Endothelial cell (in vitro differentiated cells): Measurements from ENCODE around the gene HOXC11. TPM values are rescaled to one million over a fixed set of nuclear protein-coding genes. Genes with fewer than 3 reads are reported as not detected.

ENCODE experiments used
- DNase-seq: peaks from one replicate; pipeline ENCODE4 v3.0.0; 2021; ENCODE audit warnings: low spot score
- H3K27ac Mint-ChIP-seq: one replicate; pipeline ENCODE4 v1.8.0; 2021; ENCODE audit warnings: mixed read lengths, inconsistent platforms; ENCODE audit not compliant: unreplicated experiment
- H3K27me3 Mint-ChIP-seq: one replicate; pipeline ENCODE4 v1.8.0; 2021; ENCODE audit warnings: mild to moderate bottlenecking, moderate library complexity, mixed read lengths, inconsistent platforms; ENCODE audit not compliant: unreplicated experiment
- H3K36me3 Mint-ChIP-seq: one replicate; pipeline ENCODE4 v1.8.0; 2021; ENCODE audit warnings: mild to moderate bottlenecking, low read depth, mixed read lengths, inconsistent platforms; ENCODE audit not compliant: unreplicated experiment
- H3K4me1 Mint-ChIP-seq: one replicate; pipeline ENCODE4 v1.8.0; 2021; ENCODE audit warnings: mild to moderate bottlenecking, mixed read lengths, inconsistent platforms; ENCODE audit not compliant: unreplicated experiment
- H3K4me3 Mint-ChIP-seq: one replicate; pipeline ENCODE4 v1.8.0; 2021; ENCODE audit warnings: mild to moderate bottlenecking, mixed read lengths, inconsistent platforms; ENCODE audit not compliant: unreplicated experiment
- H3K9me3 Mint-ChIP-seq: one replicate; pipeline ENCODE4 v1.8.0; 2021; ENCODE audit warnings: mixed read lengths, inconsistent platforms; ENCODE audit not compliant: unreplicated experiment
- total RNA-seq: library from RNA; stranded (reverse); fragmentation: NEBNext Ultra II Directional; extraction: Animal tissue kit (Norgen Biotek cat#: 25700); gene quantifications from one replicate; pipeline ENCODE4 v1.2.1, GENCODE V29; 2021; ENCODE audit not compliant: unreplicated experiment
- TF ChIP-seq, protein P1 (sequence below): fragments of 200-600 bp; sonication (generic); IDR thresholded peaks from one replicate; pipeline ENCODE4 v1.5.0; 2021; ENCODE audit warnings: antibody characterized with exemption; ENCODE audit not compliant: unreplicated experiment

HOXC11 gene
- total RNA-seq, 1 donor from 2014 or later = 0.38 TPM

DNA sequence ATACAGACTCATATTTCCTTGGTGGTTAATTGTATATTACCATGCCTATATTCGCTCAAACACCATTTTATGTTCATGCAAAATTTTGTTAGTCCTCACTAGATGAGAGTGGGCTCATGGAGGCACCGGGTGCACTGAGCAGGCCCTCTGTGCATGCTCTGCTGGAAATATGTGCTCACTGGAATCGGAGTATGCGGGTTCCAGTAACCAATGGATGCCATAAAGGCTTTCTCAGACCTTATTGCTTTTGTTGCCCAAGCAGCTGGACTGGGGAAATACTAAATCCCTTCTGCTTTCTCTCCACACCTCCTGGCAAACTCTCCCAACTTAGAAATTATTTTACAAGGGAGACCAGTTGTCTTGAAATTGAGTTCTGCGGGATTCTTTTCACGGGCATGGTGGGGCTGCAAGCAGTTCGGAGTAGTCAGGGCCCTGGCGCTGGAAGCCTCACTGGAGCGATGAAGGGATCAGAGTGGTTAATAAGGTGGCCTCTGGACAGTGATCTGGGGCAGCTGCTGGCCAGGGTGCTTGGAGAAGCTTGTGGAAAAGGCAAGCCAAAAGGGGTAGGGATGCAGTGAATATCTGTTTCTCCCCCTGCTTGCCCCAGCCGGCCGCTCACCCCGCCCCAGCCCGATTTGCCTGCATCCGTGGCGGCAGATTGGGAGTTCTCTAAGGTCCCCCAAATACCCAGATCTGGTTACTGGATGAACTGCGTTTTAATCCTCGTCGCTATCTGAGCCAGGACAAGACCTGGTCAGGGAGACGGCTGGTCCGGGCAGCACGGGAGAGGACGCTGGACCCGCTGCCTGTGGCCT, 47.9 kb downstream of the HOXC11 start:
- no peak overlapping the region for H3K4me3 Mint-ChIP-seq
- H3K36me3 Mint-ChIP-seq = no peaks in the 10 kb centered on the region
- H3K27me3 Mint-ChIP-seq = peaks cover 38% of the 10 kb centered on the region
- H3K4me1 Mint-ChIP-seq = peaks cover 14% of the 10 kb centered on the region
- no peaks in the 10 kb centered on the region for H3K9me3 Mint-ChIP-seq
- no peak overlapping the region for H3K27ac Mint-ChIP-seq
- TF ChIP-seq, protein P1, sequence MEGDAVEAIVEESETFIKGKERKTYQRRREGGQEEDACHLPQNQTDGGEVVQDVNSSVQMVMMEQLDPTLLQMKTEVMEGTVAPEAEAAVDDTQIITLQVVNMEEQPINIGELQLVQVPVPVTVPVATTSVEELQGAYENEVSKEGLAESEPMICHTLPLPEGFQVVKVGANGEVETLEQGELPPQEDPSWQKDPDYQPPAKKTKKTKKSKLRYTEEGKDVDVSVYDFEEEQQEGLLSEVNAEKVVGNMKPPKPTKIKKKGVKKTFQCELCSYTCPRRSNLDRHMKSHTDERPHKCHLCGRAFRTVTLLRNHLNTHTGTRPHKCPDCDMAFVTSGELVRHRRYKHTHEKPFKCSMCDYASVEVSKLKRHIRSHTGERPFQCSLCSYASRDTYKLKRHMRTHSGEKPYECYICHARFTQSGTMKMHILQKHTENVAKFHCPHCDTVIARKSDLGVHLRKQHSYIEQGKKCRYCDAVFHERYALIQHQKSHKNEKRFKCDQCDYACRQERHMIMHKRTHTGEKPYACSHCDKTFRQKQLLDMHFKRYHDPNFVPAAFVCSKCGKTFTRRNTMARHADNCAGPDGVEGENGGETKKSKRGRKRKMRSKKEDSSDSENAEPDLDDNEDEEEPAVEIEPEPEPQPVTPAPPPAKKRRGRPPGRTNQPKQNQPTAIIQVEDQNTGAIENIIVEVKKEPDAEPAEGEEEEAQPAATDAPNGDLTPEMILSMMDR = no peak
- DNase-seq = no peak

DNA sequence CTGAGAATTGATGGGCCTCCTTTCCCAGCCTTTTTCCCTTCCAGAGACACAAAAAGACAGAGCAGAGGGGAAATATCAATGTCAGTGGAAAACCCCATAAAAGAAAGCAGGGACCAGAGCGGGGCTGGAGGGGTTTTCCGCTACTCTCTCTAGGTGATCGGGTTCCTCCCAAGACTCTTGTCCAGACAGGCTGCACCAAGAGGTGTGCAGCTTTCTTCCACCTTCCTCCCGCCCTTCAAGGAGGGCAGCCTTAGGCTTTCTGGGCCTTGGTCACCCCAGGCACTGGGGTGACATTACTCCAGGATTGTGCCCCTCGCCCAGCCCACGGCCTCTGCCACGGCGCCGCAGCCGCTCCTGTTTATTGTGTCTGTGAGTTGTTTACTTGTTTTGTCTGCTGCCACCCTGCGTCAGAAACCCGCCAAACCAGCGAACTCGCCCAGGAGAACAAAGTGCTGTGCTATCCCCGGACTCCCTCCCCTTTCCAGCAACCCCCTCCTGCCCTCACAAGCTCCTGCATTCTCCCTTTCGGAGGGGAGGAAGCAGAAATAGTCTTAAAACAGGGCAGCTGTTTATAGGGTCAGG, 48.6 kb downstream of the HOXC11 start:
- DNase-seq = peak; percentile 61
- H3K4me1 Mint-ChIP-seq = peaks cover 14% of the 10 kb centered on the region
- no peak overlapping the region for H3K4me3 Mint-ChIP-seq
- no peaks in the 10 kb centered on the region for H3K9me3 Mint-ChIP-seq
- H3K27ac Mint-ChIP-seq = no peak overlapping the region
- H3K36me3 Mint-ChIP-seq = no peaks in the 10 kb centered on the region
- TF ChIP-seq, protein P1 = no peak
- H3K27me3 Mint-ChIP-seq = peaks cover 43% of the 10 kb centered on the region

DNA sequence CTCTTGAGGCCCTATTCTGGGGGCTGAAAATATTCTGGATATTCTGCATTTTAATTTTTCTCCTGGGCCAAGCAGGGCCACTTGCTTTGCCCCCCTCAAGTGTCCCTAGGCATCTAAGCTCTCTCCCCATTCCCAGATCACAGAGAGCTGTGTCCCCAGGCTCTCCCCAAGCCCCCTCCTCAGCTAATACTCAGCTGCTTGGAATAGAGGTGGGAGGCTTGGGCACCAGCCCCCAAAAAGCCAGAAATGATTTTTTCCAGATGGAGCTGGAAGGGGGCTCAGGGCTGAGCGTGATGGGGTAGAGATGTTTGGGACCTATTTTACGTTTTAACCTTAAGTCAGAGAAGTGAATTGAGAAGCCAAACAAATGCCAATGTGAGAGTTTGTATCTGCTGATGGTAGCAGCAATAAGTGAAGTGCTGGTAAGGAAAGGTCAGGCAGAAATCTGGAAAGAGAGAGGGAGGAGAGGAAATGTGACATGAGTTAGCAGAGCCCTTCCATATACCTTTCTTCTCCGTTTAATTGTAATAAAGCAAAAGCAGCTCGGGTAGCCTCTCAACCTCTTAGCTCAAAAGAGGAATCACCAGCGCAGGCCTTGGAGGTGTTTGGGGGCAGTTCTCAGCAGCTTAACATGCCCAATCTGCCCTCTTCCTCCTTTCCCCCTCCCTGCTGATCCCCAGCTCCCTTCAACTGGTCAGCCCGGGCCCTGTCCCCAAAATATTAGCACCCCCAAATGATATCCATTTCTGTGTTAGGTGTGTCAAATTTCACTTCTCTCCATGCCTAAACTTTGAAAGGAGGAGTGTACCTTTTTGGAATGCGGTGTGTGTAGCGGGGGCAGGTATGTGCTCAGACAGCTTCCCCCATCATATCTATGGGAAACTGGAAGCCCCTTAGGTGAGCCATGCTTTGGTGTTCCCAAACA, 50.3 kb downstream of the HOXC11 start:
- Mint-ChIP-seq H3K27ac (no peak overlapping the region), H3K27me3 (peaks cover 49% of the 10 kb centered on the region), H3K36me3 (no peaks in the 10 kb centered on the region), H3K4me3 (no peak overlapping the region), H3K4me1 (peaks cover 17% of the 10 kb centered on the region), H3K9me3 (no peaks in the 10 kb centered on the region)
- no peak for DNase-seq
- TF ChIP-seq, protein P1 = no peak

DNA sequence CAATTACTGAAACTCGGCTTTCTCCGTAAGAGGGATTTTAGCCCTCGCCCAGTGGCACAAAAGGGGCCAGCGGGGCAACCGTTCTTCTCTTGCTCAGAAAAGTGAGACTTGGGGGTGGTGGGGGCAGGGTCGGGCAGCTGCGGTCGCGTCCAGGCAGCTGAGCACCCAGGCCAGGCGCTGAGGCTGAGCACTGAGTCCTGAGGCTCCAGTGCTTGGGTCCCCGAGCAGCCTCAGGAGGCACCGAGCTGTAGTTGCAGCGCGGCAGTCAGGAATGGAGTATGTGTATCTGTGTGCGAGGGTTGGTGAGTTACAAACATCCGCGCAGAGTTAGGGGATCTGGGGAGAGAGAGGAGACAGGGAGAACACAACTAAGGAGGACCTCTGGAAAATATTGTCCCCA, 51.2 kb downstream of the HOXC11 start:
- H3K4me1 Mint-ChIP-seq = peaks cover 20% of the 10 kb centered on the region
- DNase-seq = no peak
- no peak overlapping the region for H3K27ac Mint-ChIP-seq
- H3K4me3 Mint-ChIP-seq = no peak overlapping the region
- H3K27me3 Mint-ChIP-seq = peaks cover 51% of the 10 kb centered on the region
- TF ChIP-seq, protein P1 = no peak
- H3K36me3 Mint-ChIP-seq = no peaks in the 10 kb centered on the region
- no peaks in the 10 kb centered on the region for H3K9me3 Mint-ChIP-seq
